ENCODE measurements around the gene EPB41. TPM values are rescaled to one million over a fixed set of nuclear protein-coding genes. Genes with fewer than 3 reads are reported as not detected.
A peak's percentile ranks its signal among the peaks of the same experiment; 100 is the strongest.

EPB41 gene
- total RNA-seq, 1 donor, result 9.5 TPM

GRCh38 chr1:28983509-28984310 is 69.3 kb downstream of the EPB41 start:
- no peak overlapping the region for H3K4me3 ChIP-seq (ENCODE audit: low read depth, low read length)
- no peak for TF ChIP-seq CTCF (IDR thresholded peaks at IDR 0.05; ENCODE audit: insufficient read depth, low read depth, low read length)
- peak; percentile 17 for DNase-seq (ENCODE audit: low read depth)

- no peak for TF ChIP-seq CTCF (IDR thresholded peaks at IDR 0.05; ENCODE audit: insufficient read depth, low read depth, low read length)
- no peak overlapping the region for H3K4me3 ChIP-seq (ENCODE audit: low read depth, low read length)
- DNase-seq (ENCODE audit: low read depth), result peak; percentile 7
Measured at GRCh38 chr1:28984311-28984684, 69.9 kb downstream of the EPB41 start.

- no peak for DNase-seq (ENCODE audit: low read depth)
- no peak overlapping the region for H3K4me3 ChIP-seq (ENCODE audit: low read depth, low read length)
- no peak for TF ChIP-seq CTCF (IDR thresholded peaks at IDR 0.05; ENCODE audit: insufficient read depth, low read depth, low read length)
Measured at GRCh38 chr1:28985427-28985826, 71.1 kb downstream of the EPB41 start.

GRCh38 chr1:28986306-28986910 is 72.0 kb downstream of the EPB41 start:
- TF ChIP-seq CTCF (IDR thresholded peaks at IDR 0.05; ENCODE audit: insufficient read depth, low read depth, low read length), result no peak
- DNase-seq (ENCODE audit: low read depth), result no peak
- no peak overlapping the region for H3K4me3 ChIP-seq (ENCODE audit: low read depth, low read length)

- H3K4me3 ChIP-seq (ENCODE audit: low read depth, low read length), result no peak overlapping the region
- DNase-seq (ENCODE audit: low read depth), result no peak
- no peak for TF ChIP-seq CTCF (IDR thresholded peaks at IDR 0.05; ENCODE audit: insufficient read depth, low read depth, low read length)
Measured at GRCh38 chr1:29002792-29003191, 88.4 kb downstream of the EPB41 start.

GRCh38 chr1:29004288-29004687 is 89.9 kb downstream of the EPB41 start:
- no peak for TF ChIP-seq CTCF (IDR thresholded peaks at IDR 0.05; ENCODE audit: insufficient read depth, low read depth, low read length)

More at GRCh38 chr1:29004288-29004687, 89.9 kb downstream of the EPB41 start:
- H3K4me3 ChIP-seq (ENCODE audit: low read depth, low read length), result no peak overlapping the region
- DNase-seq (ENCODE audit: low read depth), result no peak
